Gastrocnemius medialis (tissue), 4 donors: Measurements from ENCODE around the gene CTNNBL1.

Experiments
- CTCF ChIP-seq, 5 experiments: fragments of 450-650 bp in 3 of 5; fragments of 200-600 bp in 2 of 5; sonication (generic) in 2 of 5; IDR thresholded peaks in 4 of 5; conservative IDR thresholded peaks in 1 of 5; 1 replicate in 4 of 5; 2 replicates in 1 of 5; pipeline ENCODE4 v1.5.1; 2016 to 2019; ENCODE audit warnings: antibody characterized with exemption in 5 of 5, mild to moderate bottlenecking in 3 of 5, moderate library complexity in 3 of 5
- POLR2A ChIP-seq, 2 donors: fragments of 450-650 bp; IDR thresholded peaks; one replicate each; pipeline ENCODE4 v1.6.1; 2017; ENCODE audit warnings: antibody characterized with exemption in 2 of 2, mild to moderate bottlenecking in 2 of 2, moderate library complexity in 2 of 2

GRCh38 chr20:37688093-37688492 lies 5.7 kb upstream of the CTNNBL1 start:
- TF ChIP-seq CTCF (IDR thresholded peaks at IDR 0.05 in 4 of 5, conservative IDR thresholded peaks at IDR 0.05 in 1 of 5) (no peak), POLR2A (IDR thresholded peaks at IDR 0.05) (no peak)
